HG03571 (cell line): ENCODE data around the gene FMNL3.

ENCODE experiments used
- ATAC-seq: cut with Tn5 transposase; IDR thresholded peaks from one replicate; pipeline ENCODE4 v1.9.1; 2021; ENCODE audit not compliant: unreplicated experiment

Gene FMNL3

GRCh38 chr12:49652921-49653520, 54.2 kb downstream of the FMNL3 start:
- ATAC-seq = no peak

- no peak for ATAC-seq
Measured at GRCh38 chr12:49651855-49652254, 55.4 kb downstream of the FMNL3 start.

DNA sequence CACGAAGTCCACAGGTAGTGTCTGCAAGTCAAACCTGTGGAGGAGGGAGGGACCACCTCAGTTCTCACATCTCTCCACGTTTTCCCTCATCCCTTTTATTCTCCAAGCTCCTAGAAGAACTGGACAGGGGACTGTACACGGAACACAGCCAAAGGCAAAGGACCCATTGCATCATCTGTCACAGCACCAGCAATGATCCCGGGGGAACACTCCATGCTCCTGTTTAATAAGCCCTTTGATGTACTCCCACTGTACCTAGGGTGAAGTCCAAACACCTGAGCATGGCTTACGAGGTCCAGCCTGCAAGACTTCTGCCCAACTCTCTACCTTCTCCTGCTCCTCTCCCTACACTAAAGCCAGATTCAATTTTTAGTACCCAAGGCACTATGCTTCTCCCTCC, 57.3 kb downstream of the FMNL3 start:
- no peak for ATAC-seq

GRCh38 chr12:49649445-49649844, 57.8 kb downstream of the FMNL3 start:
- ATAC-seq = no peak

DNA sequence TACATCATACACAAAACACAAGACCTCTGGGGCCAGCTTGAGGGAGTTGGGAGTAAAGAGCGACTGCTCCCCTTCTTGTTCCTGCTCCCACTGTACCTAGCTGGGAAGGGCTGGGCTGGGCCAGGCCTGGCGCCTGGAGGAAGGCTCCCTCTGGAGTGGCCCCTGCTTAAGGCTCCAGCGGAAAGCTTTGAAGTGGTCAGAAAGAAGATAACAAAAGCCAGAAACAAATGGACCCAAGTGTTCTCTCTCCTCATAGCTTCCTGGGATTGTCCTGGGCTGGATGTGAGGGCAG, 58.5 kb downstream of the FMNL3 start:
- no peak for ATAC-seq

DNA sequence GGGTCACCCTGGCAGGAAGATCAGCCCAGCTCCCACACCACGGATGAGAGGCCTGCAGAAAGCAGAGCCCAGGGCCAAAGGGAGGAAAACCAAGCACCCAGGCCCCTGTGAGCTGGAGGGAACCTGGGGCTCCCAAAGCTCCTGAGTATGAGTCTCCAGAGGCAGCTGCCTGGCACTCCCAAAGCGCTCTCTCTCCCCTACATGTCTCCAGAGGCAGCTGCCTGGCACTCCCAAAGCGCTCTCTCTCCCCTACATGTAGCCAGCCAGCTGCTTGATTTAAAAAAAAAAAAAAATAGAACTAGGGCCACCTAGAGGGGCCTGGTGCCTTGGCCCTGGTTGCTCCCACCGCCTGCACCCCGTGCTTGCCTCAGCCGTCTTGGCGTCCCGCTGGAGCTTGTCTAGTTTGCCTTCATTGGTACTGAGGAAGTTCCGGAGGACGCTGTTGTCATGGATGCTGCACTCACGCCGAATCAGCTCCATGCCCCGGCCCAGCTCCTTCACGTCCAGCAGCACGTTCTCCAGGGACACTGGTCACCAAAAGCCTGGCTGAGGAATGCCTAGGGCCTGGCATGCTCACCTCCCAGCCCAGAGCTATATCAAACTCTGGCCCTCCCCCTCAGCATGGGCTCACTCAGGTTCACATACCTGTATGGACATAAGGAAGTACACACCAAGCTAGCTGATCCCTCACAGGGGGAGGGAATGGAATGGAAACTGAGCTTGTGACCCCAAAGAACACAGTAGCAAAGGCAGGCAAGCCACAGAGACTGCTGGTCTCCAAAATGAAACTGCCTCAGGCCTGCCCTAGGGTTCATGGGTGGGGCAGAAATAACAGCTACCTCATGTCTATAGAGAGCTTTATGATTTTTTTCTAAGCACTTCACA, 59.1 kb downstream of the FMNL3 start:
- no peak for ATAC-seq

DNA sequence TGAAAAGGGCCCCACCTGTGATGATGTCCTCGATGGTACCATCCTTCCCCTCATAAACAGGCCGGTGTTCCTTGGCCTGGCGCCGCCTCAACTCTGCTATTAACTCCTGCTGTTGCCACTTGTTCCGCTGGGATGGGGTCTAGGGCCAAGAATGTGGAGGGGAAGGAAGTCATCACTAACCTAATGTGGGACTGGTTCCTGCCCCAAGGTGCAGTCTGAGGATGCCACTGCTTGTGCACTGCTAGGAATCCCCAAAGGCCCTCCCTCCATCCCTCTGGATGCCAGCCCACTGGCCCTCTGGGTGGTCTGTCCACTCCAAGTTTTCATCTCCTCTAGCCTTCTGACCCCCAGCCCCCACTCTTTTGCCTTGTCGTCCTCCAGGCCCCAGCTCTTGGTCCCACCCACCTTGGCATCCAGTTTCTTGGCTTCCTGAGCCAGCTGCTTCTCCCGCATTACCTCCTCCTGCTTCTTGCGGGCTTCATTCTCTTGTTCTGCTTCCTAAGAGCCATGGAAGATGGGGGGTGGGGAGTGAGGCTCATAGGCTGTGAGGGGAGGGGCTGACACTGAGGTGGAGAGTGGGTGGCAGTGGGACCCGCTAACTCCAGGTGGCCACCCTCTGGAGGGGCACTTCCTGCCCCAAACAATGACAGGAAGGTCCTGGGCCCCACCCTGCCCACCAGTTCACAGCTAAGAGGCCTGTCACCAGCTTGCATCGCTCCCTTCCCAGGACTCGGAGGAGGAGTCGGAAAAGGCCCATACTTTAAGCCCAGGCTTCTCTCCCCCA, 60.1 kb downstream of the FMNL3 start:
- no peak for ATAC-seq

- no peak for ATAC-seq
Measured at GRCh38 chr12:49646331-49646830, 60.8 kb downstream of the FMNL3 start.

GRCh38 chr12:49645146-49646039, 61.8 kb downstream of the FMNL3 start:
- ATAC-seq = no peak

DNA sequence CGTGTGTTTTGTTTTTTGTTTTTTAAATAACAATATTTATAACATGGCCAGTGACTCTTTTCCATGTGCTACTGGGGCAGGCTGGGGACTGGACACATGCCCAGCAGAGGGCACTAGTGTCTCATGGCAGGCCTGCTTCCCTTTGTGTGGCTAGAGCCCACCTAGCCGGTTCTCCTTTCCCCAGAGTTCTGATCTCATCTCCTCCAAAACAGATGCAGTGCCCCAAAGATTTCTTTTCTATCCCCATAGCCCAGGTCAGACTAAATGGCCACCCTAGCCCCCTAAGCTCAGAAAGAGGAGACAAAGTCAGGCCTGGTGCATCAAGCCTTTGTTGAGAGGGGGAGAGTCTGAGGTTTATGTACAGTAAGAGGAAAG, 62.6 kb downstream of the FMNL3 start:
- ATAC-seq = no peak

DNA sequence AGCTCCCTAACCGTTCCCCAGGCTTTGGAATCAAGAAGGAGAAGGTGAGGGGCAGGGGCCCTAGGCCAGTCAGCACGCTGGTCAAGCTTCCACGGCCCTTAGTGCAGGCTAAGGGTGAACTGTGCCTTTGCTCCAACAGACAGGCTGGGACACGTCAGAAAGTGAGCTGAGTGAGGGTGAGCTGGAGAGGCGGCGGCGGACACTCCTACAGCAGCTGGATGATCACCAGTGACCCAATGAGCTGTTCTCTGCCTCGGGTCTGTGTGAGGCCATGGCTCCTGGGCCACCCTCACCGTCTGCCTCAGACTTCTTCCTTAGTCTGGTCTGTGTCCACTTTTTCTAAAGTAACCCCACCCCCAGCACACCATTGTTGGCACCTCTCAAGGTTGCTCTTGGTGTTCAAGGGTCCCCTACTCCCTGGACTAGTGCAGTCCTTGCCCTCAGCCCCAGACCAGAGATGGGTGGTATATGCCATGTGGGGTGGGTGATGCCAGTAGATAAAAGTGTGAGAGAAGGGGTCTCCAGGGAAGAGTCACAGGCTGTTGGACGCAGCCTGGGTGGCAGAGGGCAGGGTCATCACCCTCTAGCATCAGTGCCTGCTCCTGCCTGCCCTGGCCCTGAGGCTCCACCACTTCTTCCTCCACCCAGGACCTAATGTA, 63.1 kb downstream of the FMNL3 start:
- no peak for ATAC-seq

GRCh38 chr12:49643135-49643534, 64.1 kb downstream of the FMNL3 start:
- no peak for ATAC-seq

DNA sequence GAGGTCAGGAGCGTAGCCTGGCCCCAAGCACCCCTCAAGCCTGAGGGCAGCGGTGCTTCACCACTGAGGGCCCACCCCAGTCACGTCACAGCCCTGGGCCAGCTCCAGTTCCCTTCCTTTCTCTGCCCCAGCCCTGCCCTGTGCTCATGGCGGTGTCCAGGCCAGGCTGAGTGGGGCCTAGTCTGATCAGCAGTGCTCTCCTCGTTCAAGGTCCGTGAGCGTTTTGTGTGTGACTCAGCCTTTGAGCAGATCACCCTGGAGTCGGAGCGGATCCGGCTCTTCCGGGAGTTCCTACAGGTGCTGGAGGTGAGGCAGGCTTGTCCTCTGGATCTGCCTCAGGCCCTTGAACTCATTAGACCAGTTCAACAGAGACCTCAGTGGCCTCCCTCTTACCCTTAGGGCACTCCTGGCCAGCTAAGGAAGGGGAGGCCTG, 64.8 kb downstream of the FMNL3 start:
- ATAC-seq = no peak

DNA sequence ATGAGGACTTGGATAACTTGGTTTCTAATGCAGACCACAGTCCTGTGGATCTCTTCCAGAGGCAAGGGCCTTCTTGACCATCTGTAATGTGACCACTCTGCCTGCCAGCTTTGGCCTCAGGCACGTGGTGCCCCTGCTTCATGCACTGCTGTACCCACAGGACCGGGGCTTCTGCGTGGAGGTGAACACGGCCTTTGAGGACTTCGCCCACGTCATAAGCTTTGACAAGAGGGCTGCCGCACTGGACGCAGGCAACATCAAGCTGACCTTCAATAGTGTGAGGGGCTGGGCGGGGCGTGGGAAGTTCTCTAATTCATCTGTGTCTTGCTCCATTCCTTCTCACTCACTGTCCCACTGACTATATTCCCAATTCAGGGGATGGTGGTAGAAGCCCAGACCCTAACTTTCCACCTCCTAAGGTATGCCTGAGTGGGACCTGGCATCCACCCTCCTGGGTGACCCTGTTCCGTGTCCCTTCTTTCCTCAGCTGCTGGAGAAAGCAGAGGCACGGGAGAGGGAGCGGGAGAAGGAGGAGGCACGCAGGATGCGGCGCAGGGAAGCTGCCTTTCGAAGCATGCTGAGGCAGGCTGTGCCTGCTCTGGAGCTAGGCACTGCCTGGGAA, 65.3 kb downstream of the FMNL3 start:
- no peak for ATAC-seq

DNA sequence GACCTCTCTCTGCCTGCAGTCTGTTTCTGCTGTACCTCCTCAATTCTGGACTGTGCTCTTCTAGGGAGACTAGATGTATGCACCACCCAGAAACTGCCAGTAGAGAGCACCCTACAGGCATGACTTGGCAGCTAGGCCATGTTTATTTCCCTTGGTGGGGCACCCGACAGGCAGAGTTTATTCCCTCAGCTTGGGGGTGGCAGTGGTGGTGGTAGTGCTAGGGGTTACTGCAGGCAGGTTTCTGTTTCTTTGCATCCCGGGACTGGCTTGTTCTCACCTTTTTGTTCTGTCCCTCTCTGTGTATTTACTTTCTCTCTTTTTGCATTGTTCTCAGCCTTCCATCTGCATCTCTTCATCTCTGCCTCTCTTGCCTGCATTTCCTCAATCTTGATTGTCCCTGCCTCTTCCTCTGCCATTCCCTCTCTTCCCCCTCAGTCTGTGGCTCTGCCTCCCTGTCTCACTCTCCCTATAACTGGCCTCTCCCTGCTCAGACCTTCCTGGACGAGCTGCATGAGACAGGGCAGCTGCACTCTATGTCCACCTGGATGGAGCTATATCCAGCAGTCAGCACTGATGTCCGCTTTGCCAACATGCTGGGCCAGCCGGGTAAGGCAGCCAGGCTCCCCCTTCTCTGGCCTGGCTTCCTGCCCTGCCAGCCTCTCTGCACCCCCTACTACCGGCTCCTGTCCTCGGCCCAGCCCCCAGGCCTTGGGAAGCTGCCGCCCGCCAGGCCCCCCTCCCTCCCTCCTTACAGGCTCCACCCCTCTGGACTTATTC, 70.0 kb downstream of the FMNL3 start:
- no peak for ATAC-seq

DNA sequence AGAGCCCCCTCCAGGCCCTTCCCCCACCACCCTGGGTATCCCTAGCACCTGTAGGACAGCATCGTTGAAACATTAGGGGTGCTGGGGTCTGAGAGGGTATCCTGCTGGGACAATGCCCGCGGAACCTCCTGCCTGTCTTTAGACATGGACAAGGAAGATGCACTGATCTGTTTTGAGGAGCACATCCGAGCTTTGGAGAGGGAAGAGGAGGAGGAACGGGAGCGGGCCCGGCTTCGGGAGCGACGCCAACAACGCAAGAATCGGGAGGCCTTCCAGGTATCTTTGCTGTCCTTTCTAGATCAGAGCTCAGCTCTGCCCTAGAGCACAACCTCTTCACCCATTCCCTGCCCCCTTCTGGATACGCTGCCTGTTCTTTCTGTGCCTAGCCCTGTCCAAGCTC, 70.6 kb downstream of the FMNL3 start:
- no peak for ATAC-seq

DNA sequence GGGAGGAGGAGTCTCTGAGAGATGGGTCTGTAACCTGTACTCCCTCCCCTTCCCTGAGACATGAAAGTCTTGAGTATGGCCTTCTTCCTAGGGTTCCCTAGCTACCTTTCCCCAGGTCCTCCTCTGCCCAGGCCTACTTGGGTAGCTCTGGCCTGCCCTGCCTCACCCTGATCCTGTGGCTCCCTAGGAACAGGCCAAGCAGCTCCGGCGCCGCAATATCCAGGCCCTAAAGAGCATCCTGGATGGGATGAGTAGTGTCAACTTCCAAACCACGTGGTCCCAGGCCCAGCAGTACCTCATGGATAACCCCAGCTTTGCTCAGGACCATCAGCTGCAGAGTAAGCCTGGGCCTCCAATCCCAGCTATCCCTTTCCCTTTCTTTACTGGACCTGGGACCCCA, 71.5 kb downstream of the FMNL3 start:
- no peak for ATAC-seq

- ATAC-seq = no peak
Measured at GRCh38 chr12:49635036-49635435, 72.2 kb downstream of the FMNL3 start.

GRCh38 chr12:49633703-49634345, 73.4 kb downstream of the FMNL3 start:
- no peak for ATAC-seq
